GM12878 (cell line): ENCODE measurements around the gene HDDC3. TPM values are rescaled to one million over a fixed set of nuclear protein-coding genes. Genes with fewer than 3 reads are reported as not detected.

Experiments
- BCL11A ChIP-seq: IDR thresholded peaks from 2 replicates; pipeline ENCODE4 v1.6.1; 2011; ENCODE audit warnings: low read depth, low read length
- CREM ChIP-seq: IDR thresholded peaks from 2 replicates; pipeline ENCODE4 v1.6.1; 2014; ENCODE audit warnings: antibody characterized with exemption, low read depth
- EGR1 ChIP-seq, 2 experiments: IDR thresholded peaks; 1 replicate in 1 of 2; 2 replicates in 1 of 2; pipeline ENCODE4 v1.6.1; 2011 to 2012; ENCODE audit warnings: low read depth in 2 of 2, low read length in 2 of 2, borderline replicate concordance in 1 of 2, mild to moderate bottlenecking in 1 of 2, moderate library complexity in 1 of 2
- GATAD2B ChIP-seq: fragments of 450-650 bp; conservative IDR thresholded peaks from 2 replicates; pipeline ENCODE4 v1.6.1; 2017; ENCODE audit warnings: low read depth, mild to moderate bottlenecking, moderate library complexity
- HDAC6 ChIP-seq: fragments of 200-600 bp; sonication (generic); IDR thresholded peaks from one replicate; pipeline ENCODE4 v1.8.0; 2017; ENCODE audit warnings: antibody characterized with exemption; ENCODE audit not compliant: unreplicated experiment
- KDM1A ChIP-seq: fragments of 200-600 bp; sonication (generic); IDR thresholded peaks from 2 replicates; pipeline ENCODE4 v1.6.1; 2016; ENCODE audit warnings: borderline replicate concordance
- LARP7 ChIP-seq: fragments of 450-650 bp; IDR thresholded peaks from 2 replicates; pipeline ENCODE4 v1.6.1; 2017; ENCODE audit warnings: mild to moderate bottlenecking
- MEF2A ChIP-seq: IDR thresholded peaks from 2 replicates; pipeline ENCODE4 v1.6.1; 2011; ENCODE audit warnings: low read depth, mild to moderate bottlenecking, low read length, moderate library complexity; ENCODE audit not compliant: insufficient read depth
- MTA2 ChIP-seq: fragments of 450-650 bp; IDR thresholded peaks from 2 replicates; pipeline ENCODE4 v1.6.1; 2016; ENCODE audit warnings: low read depth, mild to moderate bottlenecking, moderate library complexity
- NRF1 ChIP-seq: conservative IDR thresholded peaks from 2 replicates; pipeline ENCODE4 v1.6.1; 2011; ENCODE audit warnings: mild to moderate bottlenecking, low read depth, low read length, improper control_type of control experiment
- POLR2AphosphoS2 ChIP-seq: IDR thresholded peaks from 2 replicates; pipeline ENCODE4 v1.6.1; 2011; ENCODE audit warnings: low read depth, mild to moderate bottlenecking, low read length, improper control_type of control experiment, moderate library complexity
- POU2F2 ChIP-seq: IDR thresholded peaks from 3 replicates; pipeline ENCODE4 v1.6.1; 2011; ENCODE audit warnings: low read depth, mild to moderate bottlenecking, low read length, borderline replicate concordance
- SUZ12 ChIP-seq: fragments of 200-600 bp; sonication (generic); IDR thresholded peaks from one replicate; pipeline ENCODE4 v1.6.1; 2018; ENCODE audit warnings: antibody characterized with exemption, mild to moderate bottlenecking; ENCODE audit not compliant: unreplicated experiment
- ZZZ3 ChIP-seq: IDR thresholded peaks from 2 replicates; pipeline ENCODE4 v1.6.1; 2011; ENCODE audit warnings: low read depth; ENCODE audit not compliant: control insufficient read depth, insufficient read length
- polyA plus RNA-seq, 11 experiments: library from polyadenylated mRNA; depleted of rRNA in 4 of 11; unstranded in 6 of 11; stranded (reverse) in 5 of 11; fragments of >200 nt; fragmentation: Nextera tagmentation in 4 of 11; fragmentation: Illumina TruSeq in 1 of 11; extraction: Ambion mirVana in 4 of 11; extraction: Trizol in 1 of 11; gene quantifications; 1 replicate in 1 of 11; 2 replicates in 10 of 11; pipeline versions ENCODE4 v1.2.1 to v1.2.3, GENCODE V29; 2011 to 2016; ENCODE audit warnings: inconsistent platforms in 2 of 11, missing spikeins in 2 of 11, low read depth in 1 of 11
- total RNA-seq, 4 experiments: library from RNA; depleted of rRNA in 3 of 4; stranded (reverse); fragments of >200 nt in 3 of 4; fragmentation: Illumina TruSeq in 1 of 4; extraction: Trizol in 1 of 4; gene quantifications; 2 replicates each; pipeline versions ENCODE4 v1.2.1 to v1.2.3, GENCODE V29; 2013 to 2021
- TF ChIP-seq, protein P1 (sequence below): IDR thresholded peaks from 2 replicates; pipeline ENCODE4 v1.6.1; 2012; ENCODE audit warnings: improper control_type of control experiment, low read depth, low read length; ENCODE audit not compliant: insufficient replicate concordance
- TF ChIP-seq, protein P2 (sequence below): fragments of 450-650 bp; IDR thresholded peaks from 2 replicates; pipeline ENCODE4 v1.6.1; 2017; ENCODE audit warnings: mild to moderate bottlenecking, moderate library complexity
- TF ChIP-seq, protein P3 (sequence below): IDR thresholded peaks from 2 replicates; pipeline ENCODE4 v1.6.1; 2012; ENCODE audit warnings: low read depth, low read length, improper control_type of control experiment
- TF ChIP-seq, protein P4 (sequence below): IDR thresholded peaks from 2 replicates; pipeline ENCODE4 v1.6.1; 2011; ENCODE audit warnings: low read depth, low read length, improper control_type of control experiment, borderline replicate concordance

Gene HDDC3
- total and polyA plus RNA-seq, 10 of the 15 experiments (the other 5 are each of a cell fraction or from before 2014, with no cell fraction given), result 5.6 to 39.5 (median 23.0) TPM

DNA sequence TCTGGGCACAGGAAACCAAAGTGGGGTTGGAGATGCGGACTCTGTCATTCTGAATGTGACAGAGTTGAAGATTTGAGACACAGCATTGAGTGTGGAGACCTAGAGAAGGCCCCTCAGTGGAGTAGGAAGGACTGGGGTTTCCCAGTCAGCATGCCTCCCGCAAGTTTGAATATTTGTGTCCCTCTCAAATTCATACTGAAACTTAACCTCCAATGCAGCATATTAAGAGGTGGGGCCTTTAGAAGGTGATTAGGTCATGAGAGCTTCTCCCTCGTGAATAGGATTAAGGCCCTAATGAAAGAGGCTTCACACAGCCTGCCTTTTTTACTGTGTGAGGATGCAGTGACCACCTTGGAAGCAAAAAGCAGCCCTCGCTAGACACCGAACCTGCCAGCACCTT is 8.0 kb downstream of the HDDC3 start (continued):
- TF ChIP-seq EGR1 (IDR thresholded peaks at IDR 0.05; ENCODE audit: borderline replicate concordance in 1 of 2, low read depth in 2 of 2, low read length in 2 of 2), result no peak
- no peak for TF ChIP-seq KDM1A
- TF ChIP-seq SUZ12, result no peak
- no peak for TF ChIP-seq ZZZ3
- peak; percentile 77; the same call in 2 of the 3 replicates for TF ChIP-seq POU2F2
- no peak for TF ChIP-seq POLR2AphosphoS2
- no peak for TF ChIP-seq GATAD2B
- TF ChIP-seq, protein P1, sequence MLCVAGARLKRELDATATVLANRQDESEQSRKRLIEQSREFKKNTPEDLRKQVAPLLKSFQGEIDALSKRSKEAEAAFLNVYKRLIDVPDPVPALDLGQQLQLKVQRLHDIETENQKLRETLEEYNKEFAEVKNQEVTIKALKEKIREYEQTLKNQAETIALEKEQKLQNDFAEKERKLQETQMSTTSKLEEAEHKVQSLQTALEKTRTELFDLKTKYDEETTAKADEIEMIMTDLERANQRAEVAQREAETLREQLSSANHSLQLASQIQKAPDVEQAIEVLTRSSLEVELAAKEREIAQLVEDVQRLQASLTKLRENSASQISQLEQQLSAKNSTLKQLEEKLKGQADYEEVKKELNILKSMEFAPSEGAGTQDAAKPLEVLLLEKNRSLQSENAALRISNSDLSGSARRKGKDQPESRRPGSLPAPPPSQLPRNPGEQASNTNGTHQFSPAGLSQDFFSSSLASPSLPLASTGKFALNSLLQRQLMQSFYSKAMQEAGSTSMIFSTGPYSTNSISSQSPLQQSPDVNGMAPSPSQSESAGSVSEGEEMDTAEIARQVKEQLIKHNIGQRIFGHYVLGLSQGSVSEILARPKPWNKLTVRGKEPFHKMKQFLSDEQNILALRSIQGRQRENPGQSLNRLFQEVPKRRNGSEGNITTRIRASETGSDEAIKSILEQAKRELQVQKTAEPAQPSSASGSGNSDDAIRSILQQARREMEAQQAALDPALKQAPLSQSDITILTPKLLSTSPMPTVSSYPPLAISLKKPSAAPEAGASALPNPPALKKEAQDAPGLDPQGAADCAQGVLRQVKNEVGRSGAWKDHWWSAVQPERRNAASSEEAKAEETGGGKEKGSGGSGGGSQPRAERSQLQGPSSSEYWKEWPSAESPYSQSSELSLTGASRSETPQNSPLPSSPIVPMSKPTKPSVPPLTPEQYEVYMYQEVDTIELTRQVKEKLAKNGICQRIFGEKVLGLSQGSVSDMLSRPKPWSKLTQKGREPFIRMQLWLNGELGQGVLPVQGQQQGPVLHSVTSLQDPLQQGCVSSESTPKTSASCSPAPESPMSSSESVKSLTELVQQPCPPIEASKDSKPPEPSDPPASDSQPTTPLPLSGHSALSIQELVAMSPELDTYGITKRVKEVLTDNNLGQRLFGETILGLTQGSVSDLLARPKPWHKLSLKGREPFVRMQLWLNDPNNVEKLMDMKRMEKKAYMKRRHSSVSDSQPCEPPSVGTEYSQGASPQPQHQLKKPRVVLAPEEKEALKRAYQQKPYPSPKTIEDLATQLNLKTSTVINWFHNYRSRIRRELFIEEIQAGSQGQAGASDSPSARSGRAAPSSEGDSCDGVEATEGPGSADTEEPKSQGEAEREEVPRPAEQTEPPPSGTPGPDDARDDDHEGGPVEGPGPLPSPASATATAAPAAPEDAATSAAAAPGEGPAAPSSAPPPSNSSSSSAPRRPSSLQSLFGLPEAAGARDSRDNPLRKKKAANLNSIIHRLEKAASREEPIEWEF, result no peak
- TF ChIP-seq BCL11A, result no peak; the same call in 1 of the 2 replicates
- no peak for TF ChIP-seq NRF1
- no peak for TF ChIP-seq LARP7
- peak; percentile 60; the same call in 1 of the 2 replicates for TF ChIP-seq MTA2
- TF ChIP-seq, protein P2, sequence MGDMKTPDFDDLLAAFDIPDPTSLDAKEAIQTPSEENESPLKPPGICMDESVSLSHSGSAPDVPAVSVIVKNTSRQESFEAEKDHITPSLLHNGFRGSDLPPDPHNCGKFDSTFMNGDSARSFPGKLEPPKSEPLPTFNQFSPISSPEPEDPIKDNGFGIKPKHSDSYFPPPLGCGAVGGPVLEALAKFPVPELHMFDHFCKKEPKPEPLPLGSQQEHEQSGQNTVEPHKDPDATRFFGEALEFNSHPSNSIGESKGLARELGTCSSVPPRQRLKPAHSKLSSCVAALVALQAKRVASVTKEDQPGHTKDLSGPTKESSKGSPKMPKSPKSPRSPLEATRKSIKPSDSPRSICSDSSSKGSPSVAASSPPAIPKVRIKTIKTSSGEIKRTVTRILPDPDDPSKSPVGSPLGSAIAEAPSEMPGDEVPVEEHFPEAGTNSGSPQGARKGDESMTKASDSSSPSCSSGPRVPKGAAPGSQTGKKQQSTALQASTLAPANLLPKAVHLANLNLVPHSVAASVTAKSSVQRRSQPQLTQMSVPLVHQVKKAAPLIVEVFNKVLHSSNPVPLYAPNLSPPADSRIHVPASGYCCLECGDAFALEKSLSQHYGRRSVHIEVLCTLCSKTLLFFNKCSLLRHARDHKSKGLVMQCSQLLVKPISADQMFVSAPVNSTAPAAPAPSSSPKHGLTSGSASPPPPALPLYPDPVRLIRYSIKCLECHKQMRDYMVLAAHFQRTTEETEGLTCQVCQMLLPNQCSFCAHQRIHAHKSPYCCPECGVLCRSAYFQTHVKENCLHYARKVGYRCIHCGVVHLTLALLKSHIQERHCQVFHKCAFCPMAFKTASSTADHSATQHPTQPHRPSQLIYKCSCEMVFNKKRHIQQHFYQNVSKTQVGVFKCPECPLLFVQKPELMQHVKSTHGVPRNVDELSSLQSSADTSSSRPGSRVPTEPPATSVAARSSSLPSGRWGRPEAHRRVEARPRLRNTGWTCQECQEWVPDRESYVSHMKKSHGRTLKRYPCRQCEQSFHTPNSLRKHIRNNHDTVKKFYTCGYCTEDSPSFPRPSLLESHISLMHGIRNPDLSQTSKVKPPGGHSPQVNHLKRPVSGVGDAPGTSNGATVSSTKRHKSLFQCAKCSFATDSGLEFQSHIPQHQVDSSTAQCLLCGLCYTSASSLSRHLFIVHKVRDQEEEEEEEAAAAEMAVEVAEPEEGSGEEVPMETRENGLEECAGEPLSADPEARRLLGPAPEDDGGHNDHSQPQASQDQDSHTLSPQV, result no peak
- peak; percentile 63; the same call in 1 of the 2 replicates for TF ChIP-seq CREM
- TF ChIP-seq, protein P3, sequence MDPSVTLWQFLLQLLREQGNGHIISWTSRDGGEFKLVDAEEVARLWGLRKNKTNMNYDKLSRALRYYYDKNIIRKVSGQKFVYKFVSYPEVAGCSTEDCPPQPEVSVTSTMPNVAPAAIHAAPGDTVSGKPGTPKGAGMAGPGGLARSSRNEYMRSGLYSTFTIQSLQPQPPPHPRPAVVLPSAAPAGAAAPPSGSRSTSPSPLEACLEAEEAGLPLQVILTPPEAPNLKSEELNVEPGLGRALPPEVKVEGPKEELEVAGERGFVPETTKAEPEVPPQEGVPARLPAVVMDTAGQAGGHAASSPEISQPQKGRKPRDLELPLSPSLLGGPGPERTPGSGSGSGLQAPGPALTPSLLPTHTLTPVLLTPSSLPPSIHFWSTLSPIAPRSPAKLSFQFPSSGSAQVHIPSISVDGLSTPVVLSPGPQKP, result no peak
- no peak for TF ChIP-seq HDAC6
- TF ChIP-seq MEF2A, result 0 out of 2 replicates have a peak, but pooled peaks have one; percentile 25
- TF ChIP-seq, protein P4, sequence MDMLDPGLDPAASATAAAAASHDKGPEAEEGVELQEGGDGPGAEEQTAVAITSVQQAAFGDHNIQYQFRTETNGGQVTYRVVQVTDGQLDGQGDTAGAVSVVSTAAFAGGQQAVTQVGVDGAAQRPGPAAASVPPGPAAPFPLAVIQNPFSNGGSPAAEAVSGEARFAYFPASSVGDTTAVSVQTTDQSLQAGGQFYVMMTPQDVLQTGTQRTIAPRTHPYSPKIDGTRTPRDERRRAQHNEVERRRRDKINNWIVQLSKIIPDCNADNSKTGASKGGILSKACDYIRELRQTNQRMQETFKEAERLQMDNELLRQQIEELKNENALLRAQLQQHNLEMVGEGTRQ, result no peak
